SK-N-SH treated with all-trans-retinoic acid at 6 μM for 48 hours (cell line): ENCODE results near the gene GPC6.

Experiments used
- ATAC-seq: fragments of 200-7000 bp; cut with Tn5 transposase; 3 replicates; pipeline ENCODE4 v1.9.1; 2020; ENCODE audit warnings: mild to moderate bottlenecking, moderate library complexity
- ARNTL ChIP-seq: fragments of 450-650 bp; formaldehyde crosslinking; IDR thresholded peaks from 2 replicates; pipeline ENCODE4 v1.5.0; 2020; ENCODE audit warnings: low read depth, mild to moderate bottlenecking, moderate library complexity, borderline replicate concordance
- BACH2 ChIP-seq: fragments of 250-450 bp; sonication (Bioruptor Pico); IDR thresholded peaks from 2 replicates; pipeline ENCODE4 v1.9.0; 2021; ENCODE audit warnings: mild to moderate bottlenecking, borderline replicate concordance
- CREB5 ChIP-seq: fragments of 250-450 bp; sonication (Bioruptor Pico); IDR thresholded peaks from 2 replicates; pipeline ENCODE4 v1.5.1; 2020; ENCODE audit warnings: low read depth, mild to moderate bottlenecking, moderate library complexity
- CSRNP3 ChIP-seq: fragments of 250-450 bp; sonication (Bioruptor Pico); IDR thresholded peaks from 2 replicates; pipeline ENCODE4 v1.5.1; 2021; ENCODE audit warnings: mild to moderate bottlenecking, moderate library complexity
- ESRRG ChIP-seq: fragments of 250-450 bp; sonication (Bioruptor Pico); IDR thresholded peaks from 2 replicates; pipeline ENCODE4 v1.6.1; 2021; ENCODE audit warnings: mild to moderate bottlenecking
- GLIS3 ChIP-seq: fragments of 250-450 bp; sonication (Bioruptor Pico); IDR thresholded peaks from 2 replicates; pipeline ENCODE4 v1.5.0; 2020; ENCODE audit warnings: mild to moderate bottlenecking, moderate library complexity
- ISL1 ChIP-seq: fragments of 250-450 bp; sonication (Bioruptor Pico); IDR thresholded peaks from 2 replicates; pipeline ENCODE4 v2.1.2; 2022; ENCODE audit warnings: mild to moderate bottlenecking, moderate library complexity
- OSR1 ChIP-seq: fragments of 250-450 bp; sonication (Bioruptor Pico); IDR thresholded peaks from 2 replicates; pipeline ENCODE4 v1.8.0; 2022; ENCODE audit warnings: moderate library complexity, mild to moderate bottlenecking, inconsistent platforms
- PATZ1 ChIP-seq: fragments of 250-450 bp; sonication (Bioruptor Pico); IDR thresholded peaks from 2 replicates; pipeline ENCODE4 v1.8.0; 2020; ENCODE audit warnings: mild to moderate bottlenecking, moderate library complexity, borderline replicate concordance
- POU6F1 ChIP-seq: fragments of 250-450 bp; sonication (Bioruptor Pico); IDR thresholded peaks from 2 replicates; pipeline ENCODE4 v1.8.0; 2021; ENCODE audit warnings: low read depth, mild to moderate bottlenecking, moderate library complexity, borderline replicate concordance
- PPARA ChIP-seq: fragments of 250-450 bp; sonication (Bioruptor Pico); IDR thresholded peaks from 2 replicates; pipeline ENCODE4 v1.5.0; 2020; ENCODE audit warnings: mild to moderate bottlenecking, borderline replicate concordance
- RARB ChIP-seq: fragments of 250-450 bp; sonication (Bioruptor Pico); IDR thresholded peaks from 2 replicates; pipeline ENCODE4 v1.8.0; 2021; ENCODE audit warnings: mild to moderate bottlenecking, moderate library complexity
- SNAI2 ChIP-seq: fragments of 250-450 bp; sonication (Bioruptor Pico); IDR thresholded peaks from 2 replicates; pipeline ENCODE4 v1.5.0; 2020; ENCODE audit warnings: mild to moderate bottlenecking, moderate library complexity
- TCF4 ChIP-seq: fragments of 250-450 bp; sonication (Bioruptor Pico); IDR thresholded peaks from 2 replicates; pipeline ENCODE4 v1.8.0; 2021; ENCODE audit warnings: mild to moderate bottlenecking, moderate library complexity, borderline replicate concordance
- TOX ChIP-seq: fragments of 250-450 bp; sonication (Bioruptor Pico); IDR thresholded peaks from 2 replicates; pipeline ENCODE4 v1.8.0; 2021; ENCODE audit warnings: mild to moderate bottlenecking, moderate library complexity, borderline replicate concordance
- TSHZ2 ChIP-seq: fragments of 250-450 bp; sonication (Bioruptor Pico); IDR thresholded peaks from 2 replicates; pipeline ENCODE4 v1.5.0; 2020; ENCODE audit warnings: mild to moderate bottlenecking, moderate library complexity
- ZC3H10 ChIP-seq: fragments of 250-450 bp; sonication (Bioruptor Pico); IDR thresholded peaks from 2 replicates; pipeline ENCODE4 v1.5.1; 2021; ENCODE audit warnings: mild to moderate bottlenecking, moderate library complexity
- ZFP3 ChIP-seq: fragments of 250-450 bp; sonication (Bioruptor Pico); IDR thresholded peaks from 2 replicates; pipeline ENCODE4 v1.5.0; 2020; ENCODE audit warnings: mild to moderate bottlenecking, moderate library complexity
- ZFP30 ChIP-seq: fragments of 450-650 bp; formaldehyde crosslinking; IDR thresholded peaks from 2 replicates; pipeline ENCODE4 v1.5.0; 2022; ENCODE audit warnings: mild to moderate bottlenecking, moderate library complexity
- ZNF565 ChIP-seq: fragments of 450-650 bp; formaldehyde crosslinking; conservative IDR thresholded peaks from 2 replicates; pipeline ENCODE4 v1.5.0; 2020; ENCODE audit warnings: low read depth, mild to moderate bottlenecking, moderate library complexity
- ZNF70 ChIP-seq: fragments of 450-650 bp; formaldehyde crosslinking; IDR thresholded peaks from 2 replicates; pipeline ENCODE4 v1.5.0; 2020; ENCODE audit warnings: mild to moderate bottlenecking, moderate library complexity
- ZNF8 ChIP-seq: fragments of 450-650 bp; formaldehyde crosslinking; IDR thresholded peaks from 2 replicates; pipeline ENCODE4 v1.5.0; 2020; ENCODE audit warnings: mild to moderate bottlenecking, moderate library complexity

GPC6 gene

GRCh38 chr13:93409001-93409400 is 182.4 kb downstream of the GPC6 start:
- TF ChIP-seq ISL1 (no peak), CREB5 (no peak), ZFP30 (no peak), SNAI2 (no peak), ARNTL (CRISPR knock-in tag) (no peak), RARB (CRISPR knock-in tag) (no peak), TOX (CRISPR knock-in tag) (no peak), ESRRG (CRISPR knock-in tag) (no peak), ZNF70 (CRISPR knock-in tag) (no peak)
- ATAC-seq: no peak

GRCh38 chr13:93409816-93410215 is 183.2 kb downstream of the GPC6 start:
- no peak for TF ChIP-seq PPARA (CRISPR knock-in tag)
- TF ChIP-seq ZNF565: no peak
- TF ChIP-seq CSRNP3 (CRISPR knock-in tag): no peak
- TF ChIP-seq POU6F1 (CRISPR knock-in tag): no peak
- TF ChIP-seq RARB (CRISPR knock-in tag): no peak
- TF ChIP-seq ZFP30: no peak
- TF ChIP-seq CREB5: no peak
- no peak for TF ChIP-seq TCF4 (CRISPR knock-in tag)
- TF ChIP-seq ZNF70 (CRISPR knock-in tag): no peak
- no peak for TF ChIP-seq ZNF8 (CRISPR knock-in tag)
- TF ChIP-seq TOX (CRISPR knock-in tag): no peak
- TF ChIP-seq PATZ1: no peak
- no peak for TF ChIP-seq ESRRG (CRISPR knock-in tag)
- no peak for TF ChIP-seq ZFP3 (CRISPR knock-in tag)
- TF ChIP-seq BACH2 (CRISPR knock-in tag): no peak
- no peak for TF ChIP-seq ISL1
- no peak for TF ChIP-seq ZC3H10 (CRISPR knock-in tag)
- TF ChIP-seq GLIS3 (CRISPR knock-in tag): no peak
- TF ChIP-seq OSR1 (CRISPR knock-in tag): no peak
- no peak for ATAC-seq

- TF ChIP-seq ESRRG (CRISPR knock-in tag) (no peak), ZNF565 (no peak), ZC3H10 (CRISPR knock-in tag) (no peak), TSHZ2 (no peak), BACH2 (CRISPR knock-in tag) (no peak), SNAI2 (no peak), ZFP30 (no peak), ISL1 (no peak), TCF4 (CRISPR knock-in tag) (no peak)
- no peak for ATAC-seq
Observed at GRCh38 chr13:93411186-93411680, 184.6 kb downstream of the GPC6 start.
